IgD-negative memory B cell (primary cell): ENCODE measurements around the gene TANGO6. TPM values are rescaled to one million over a fixed set of nuclear protein-coding genes. Genes with fewer than 3 reads are reported as not detected.
A peak's percentile ranks its signal among the peaks of the same experiment; 100 is the strongest.
"Not testable (repeated sequence)": the region's sequence is repeated elsewhere in the genome, so short reads cannot be mapped to it uniquely, and the experiment has no call there.

Experiments used
- H3K27ac Mint-ChIP-seq, 3 donors: one replicate each; pipeline ENCODE4 v1.8.0; 2020 to 2022; ENCODE audit warnings: mild to moderate bottlenecking in 3 of 3, mixed read lengths in 3 of 3, moderate library complexity in 1 of 3
- H3K27me3 Mint-ChIP-seq: one replicate; pipeline ENCODE4 v1.8.0; 2021; ENCODE audit warnings: mixed read lengths
- H3K36me3 Mint-ChIP-seq: one replicate; pipeline ENCODE4 v1.8.0; 2020; ENCODE audit warnings: mild to moderate bottlenecking, mixed read lengths
- H3K4me1 Mint-ChIP-seq, 3 donors: one replicate each; pipeline ENCODE4 v1.8.0; 2020 to 2022; ENCODE audit warnings: mixed read lengths in 3 of 3, mild to moderate bottlenecking in 1 of 3
- H3K4me3 Mint-ChIP-seq, 4 donors: one replicate each; pipeline ENCODE4 v1.8.0; 2020 to 2022; ENCODE audit warnings: mild to moderate bottlenecking in 4 of 4, mixed read lengths in 4 of 4, moderate library complexity in 3 of 4
- H3K9me3 Mint-ChIP-seq, 3 donors: one replicate each; pipeline ENCODE4 v1.8.0; 2020 to 2021; ENCODE audit warnings: mixed read lengths in 3 of 3, mild to moderate bottlenecking in 1 of 3
- polyA plus RNA-seq: library from polyadenylated mRNA; unstranded; fragments of 300-500 nt; fragmentation: Illumina TruSeq; gene quantifications from one replicate; pipeline ENCODE4 v1.2.3, GENCODE V29; 2021

The TANGO6 gene
- polyA plus RNA-seq, 1 donor from 2014 or later: 17.1 TPM

- Mint-ChIP-seq H3K27me3 (no peaks in the 10 kb centered on the region), H3K36me3 (peaks cover 17% of the 10 kb centered on the region), H3K4me3 (no peak overlapping the region), H3K4me1 (peaks cover 0 to 1% (median 0%) of the 10 kb centered on the region in 3 donors), H3K27ac (peak overlapping the region in 1 of 3 donors; percentile 24), H3K9me3 (no peaks in the 10 kb centered on the region)
Observed at GRCh38 chr16:68987734-68988457, 144.6 kb downstream of the TANGO6 start.

GRCh38 chr16:68990172-68990845 is 147.0 kb downstream of the TANGO6 start:
- peaks cover 17% of the 10 kb centered on the region for H3K36me3 Mint-ChIP-seq
- not testable (repeated sequence) for H3K4me1 Mint-ChIP-seq, H3K27me3 Mint-ChIP-seq, H3K27ac Mint-ChIP-seq, H3K9me3 Mint-ChIP-seq, H3K4me3 Mint-ChIP-seq

GRCh38 chr16:68991075-68991474 is 147.7 kb downstream of the TANGO6 start:
- H3K9me3 Mint-ChIP-seq: no peaks in the 10 kb centered on the region

GRCh38 chr16:68992521-68992920 is 149.2 kb downstream of the TANGO6 start:
- Mint-ChIP-seq H3K9me3 (no peaks in the 10 kb centered on the region), H3K36me3 (peaks cover 20% of the 10 kb centered on the region), H3K27ac (no peak overlapping the region), H3K27me3 (no peaks in the 10 kb centered on the region), H3K4me3 (no peak overlapping the region), H3K4me1 (peaks cover 0 to 1% (median 0%) of the 10 kb centered on the region in 3 donors)

More at GRCh38 chr16:68991075-68991474, 147.7 kb downstream of the TANGO6 start:
- Mint-ChIP-seq H3K36me3 (peaks cover 17% of the 10 kb centered on the region), H3K4me3 (no peak overlapping the region), H3K4me1 (peaks cover 0 to 1% (median 0%) of the 10 kb centered on the region in 3 donors), H3K27ac (no peak overlapping the region), H3K27me3 (no peaks in the 10 kb centered on the region)

GRCh38 chr16:68993456-68993855 is 150.1 kb downstream of the TANGO6 start:
- Mint-ChIP-seq H3K27ac (no peak overlapping the region), H3K27me3 (no peaks in the 10 kb centered on the region), H3K4me3 (no peak overlapping the region), H3K4me1 (peaks cover 0 to 1% (median 0%) of the 10 kb centered on the region in 3 donors), H3K9me3 (no peaks in the 10 kb centered on the region), H3K36me3 (peaks cover 18% of the 10 kb centered on the region)

- Mint-ChIP-seq H3K36me3 (peaks cover 18% of the 10 kb centered on the region), H3K4me3 (no peak overlapping the region), H3K9me3 (no peaks in the 10 kb centered on the region), H3K27me3 (no peaks in the 10 kb centered on the region), H3K4me1 (peaks cover 0 to 1% (median 0%) of the 10 kb centered on the region in 3 donors), H3K27ac (no peak overlapping the region)
Observed at GRCh38 chr16:68993885-68994284, 150.6 kb downstream of the TANGO6 start.

GRCh38 chr16:68994324-68994723 is 151.0 kb downstream of the TANGO6 start:
- no peaks in the 10 kb centered on the region for H3K9me3 Mint-ChIP-seq
- peaks cover 0 to 1% (median 0%) of the 10 kb centered on the region in 3 donors for H3K4me1 Mint-ChIP-seq

GRCh38 chr16:68995011-68995504 is 151.7 kb downstream of the TANGO6 start:
- Mint-ChIP-seq H3K27ac (no peak overlapping the region), H3K27me3 (no peaks in the 10 kb centered on the region), H3K9me3 (no peaks in the 10 kb centered on the region), H3K36me3 (peaks cover 14% of the 10 kb centered on the region), H3K4me1 (no peaks in the 10 kb centered on the region), H3K4me3 (no peak overlapping the region)

More at GRCh38 chr16:68994324-68994723, 151.0 kb downstream of the TANGO6 start:
- no peak overlapping the region for H3K27ac Mint-ChIP-seq
- H3K36me3 Mint-ChIP-seq: peaks cover 16% of the 10 kb centered on the region
- H3K4me3 Mint-ChIP-seq: no peak overlapping the region
- no peaks in the 10 kb centered on the region for H3K27me3 Mint-ChIP-seq

- H3K27ac Mint-ChIP-seq: no peak overlapping the region
- H3K9me3 Mint-ChIP-seq: peaks cover 3 to 5% (median 4%) of the 10 kb centered on the region in 3 donors
- H3K4me3 Mint-ChIP-seq: no peak overlapping the region
- H3K27me3 Mint-ChIP-seq: no peaks in the 10 kb centered on the region
- no peaks in the 10 kb centered on the region for H3K4me1 Mint-ChIP-seq
- H3K36me3 Mint-ChIP-seq: peaks cover 15% of the 10 kb centered on the region
Observed at GRCh38 chr16:68997564-68997963, 154.2 kb downstream of the TANGO6 start.

GRCh38 chr16:68999114-68999513 is 155.8 kb downstream of the TANGO6 start:
- Mint-ChIP-seq H3K27ac (no peak overlapping the region), H3K9me3 (peaks cover 3 to 9% (median 7%) of the 10 kb centered on the region in 3 donors), H3K4me1 (no peaks in the 10 kb centered on the region), H3K4me3 (no peak overlapping the region), H3K27me3 (no peaks in the 10 kb centered on the region), H3K36me3 (peaks cover 15% of the 10 kb centered on the region)

GRCh38 chr16:69003500-69003899 is 160.2 kb downstream of the TANGO6 start:
- Mint-ChIP-seq H3K27ac (no peak overlapping the region), H3K4me1 (peaks cover 5 to 11% (median 6%) of the 10 kb centered on the region in 3 donors), H3K4me3 (no peak overlapping the region), H3K9me3 (peaks cover 3 to 9% (median 7%) of the 10 kb centered on the region in 3 donors), H3K27me3 (no peaks in the 10 kb centered on the region), H3K36me3 (peaks cover 10% of the 10 kb centered on the region)

- Mint-ChIP-seq H3K27ac (no peak overlapping the region), H3K9me3 (peaks cover 3 to 9% (median 7%) of the 10 kb centered on the region in 3 donors), H3K4me3 (no peak overlapping the region), H3K4me1 (peaks cover 5 to 11% (median 6%) of the 10 kb centered on the region in 3 donors), H3K36me3 (peaks cover 12% of the 10 kb centered on the region), H3K27me3 (no peaks in the 10 kb centered on the region)
Observed at GRCh38 chr16:69005641-69006355, 162.5 kb downstream of the TANGO6 start.

GRCh38 chr16:69012906-69013305 is 169.6 kb downstream of the TANGO6 start:
- H3K4me3 Mint-ChIP-seq: no peak overlapping the region
- H3K27me3 Mint-ChIP-seq: no peaks in the 10 kb centered on the region
- peaks cover 0 to under 1% (median 0%) of the 10 kb centered on the region in 3 donors for H3K4me1 Mint-ChIP-seq
- H3K27ac Mint-ChIP-seq: no peak overlapping the region
- peaks cover 12% of the 10 kb centered on the region for H3K36me3 Mint-ChIP-seq
- no peaks in the 10 kb centered on the region for H3K9me3 Mint-ChIP-seq

- H3K27ac Mint-ChIP-seq: no peak overlapping the region
- no peak overlapping the region for H3K4me3 Mint-ChIP-seq
- no peaks in the 10 kb centered on the region for H3K4me1 Mint-ChIP-seq
- no peaks in the 10 kb centered on the region for H3K9me3 Mint-ChIP-seq
- peaks cover 14% of the 10 kb centered on the region for H3K36me3 Mint-ChIP-seq
- no peaks in the 10 kb centered on the region for H3K27me3 Mint-ChIP-seq
Observed at GRCh38 chr16:69013991-69014390, 170.7 kb downstream of the TANGO6 start.

- peaks cover 18% of the 10 kb centered on the region for H3K36me3 Mint-ChIP-seq
- no peak overlapping the region for H3K4me3 Mint-ChIP-seq
- H3K9me3 Mint-ChIP-seq: no peaks in the 10 kb centered on the region
- H3K27ac Mint-ChIP-seq: no peak overlapping the region
- no peaks in the 10 kb centered on the region for H3K4me1 Mint-ChIP-seq
- H3K27me3 Mint-ChIP-seq: no peaks in the 10 kb centered on the region
Observed at GRCh38 chr16:69014811-69015210, 171.5 kb downstream of the TANGO6 start.
